HG03175 (cell line): ENCODE data around the gene PHF2.

Source experiments
- ATAC-seq: cut with Tn5 transposase; IDR thresholded peaks from one replicate; pipeline ENCODE4 v1.9.1; 2021; ENCODE audit warnings: mild to moderate bottlenecking, moderate library complexity; ENCODE audit not compliant: unreplicated experiment

The PHF2 gene

GRCh38 chr9:93567271-93567959 lies 9.0 kb upstream of the PHF2 start:
- peak; percentile 2 for ATAC-seq

GRCh38 chr9:93568169-93568568 lies 8.2 kb upstream of the PHF2 start:
- no peak for ATAC-seq

GRCh38 chr9:93569621-93570174 lies 6.7 kb upstream of the PHF2 start:
- ATAC-seq = no peak

- ATAC-seq = no peak
Observed at GRCh38 chr9:93572221-93572620, 4.2 kb upstream of the PHF2 start.

GRCh38 chr9:93572636-93573515 lies 3.5 kb upstream of the PHF2 start:
- ATAC-seq = no peak

GRCh38 chr9:93573516-93573828 lies 2.9 kb upstream of the PHF2 start:
- ATAC-seq = no peak

GRCh38 chr9:93574091-93574899 lies 2.1 kb upstream of the PHF2 start:
- no peak for ATAC-seq

GRCh38 chr9:93574900-93575795 lies 1.2 kb upstream of the PHF2 start:
- ATAC-seq = no peak

GRCh38 chr9:93575796-93576257 lies 557 bp upstream of the PHF2 start:
- peak; percentile 37 for ATAC-seq

GRCh38 chr9:93577078-93577974 lies 942 bp downstream of the PHF2 start:
- ATAC-seq = peak; percentile 19

- no peak for ATAC-seq
Observed at GRCh38 chr9:93577975-93578682, 1.7 kb downstream of the PHF2 start.

GRCh38 chr9:93578844-93579243 lies 2.5 kb downstream of the PHF2 start:
- ATAC-seq = no peak

- ATAC-seq = no peak
Observed at GRCh38 chr9:93579711-93580516, 3.5 kb downstream of the PHF2 start.

- ATAC-seq = no peak
Observed at GRCh38 chr9:93580654-93581380, 4.4 kb downstream of the PHF2 start.

- ATAC-seq = no peak
Observed at GRCh38 chr9:93582115-93582514, 5.7 kb downstream of the PHF2 start.

- ATAC-seq = no peak
Observed at GRCh38 chr9:93582550-93582949, 6.2 kb downstream of the PHF2 start.

GRCh38 chr9:93585259-93585658 lies 8.9 kb downstream of the PHF2 start:
- no peak for ATAC-seq
